GM12878 (cell line): ENCODE measurements around the gene ZFYVE21. TPM values are rescaled to one million over a fixed set of nuclear protein-coding genes. Genes with fewer than 3 reads are reported as not detected.

ENCODE experiments used
- ATAC-seq: fragments of 200-7000 bp; cut with Tn5 transposase; 3 replicates; pipeline ENCODE4 v1.9.1; 2020; ENCODE audit warnings: mild to moderate bottlenecking, moderate library complexity
- BruUV-seq: library from RNA; stranded (reverse); fragments of 400-500 nt; replicated peaks from 2 replicates; lab custom pipeline; 2021; lab: Mats Ljungman, UMichigan
- CTCF ChIA-PET: fragments of 300-600 bp; sonication (Branson Sonifier 250); formaldehyde crosslinking; extraction: SDS; loops from one replicate; lab custom pipeline; 2021; ENCODE audit warnings: inconsistent platforms; lab: Yijun Ruan, JAX
- POLR2A ChIA-PET: fragments of 350-600 bp; formaldehyde crosslinking; extraction: SDS; loops from one replicate; lab custom pipeline; 2021; ENCODE audit warnings: inconsistent platforms; lab: Charles Lee
- RAD21 ChIA-PET: fragments of 300-600 bp; sonication (Branson Sonifier 250); formaldehyde crosslinking; loops from one replicate; lab custom pipeline; 2023; ENCODE audit warnings: antibody characterized with exemption; ENCODE audit not compliant: unreplicated experiment; lab: Charles Lee
- SMC1A ChIA-PET: fragments of 300-600 bp; sonication (Branson Sonifier 250); formaldehyde crosslinking; loops from one replicate; lab custom pipeline; 2023; ENCODE audit not compliant: unreplicated experiment, uncharacterized antibody; lab: Charles Lee
- DNase-seq: peaks from one replicate; pipeline ENCODE4 v3.0.0-alpha.2; 2011; ENCODE audit warnings: low read depth, low spot score
- FAIRE-seq: peaks from 3 replicates; lab custom pipeline; 2011; peaks lifted over from hg19 to GRCh38; lab: Jason Lieb, UNC
- H2AFZ ChIP-seq: 2 replicates; pipeline ENCODE4 v1.6.0; 2011; ENCODE audit warnings: low read depth, low read length, control low read depth; ENCODE audit not compliant: control insufficient read depth
- H3K27ac ChIP-seq: 2 replicates; pipeline ENCODE4 v1.5.1; 2011; ENCODE audit warnings: control low read depth; ENCODE audit not compliant: control insufficient read depth, insufficient read depth
- H3K27me3 ChIP-seq, 2 experiments: replicated peaks in 1 of 2; 2 replicates each; pipeline versions ENCODE4 v1.6.0 to v1.6.1; 2011; ENCODE audit warnings: low read length in 1 of 2; ENCODE audit not compliant: control insufficient read depth in 2 of 2, insufficient read depth in 2 of 2
- H3K36me3 ChIP-seq, 2 experiments: 2 replicates each; pipeline ENCODE4 v1.5.1; 2011; ENCODE audit warnings: low read length in 1 of 2; ENCODE audit not compliant: control insufficient read depth in 2 of 2, insufficient read depth in 2 of 2
- H3K4me1 ChIP-seq: 2 replicates; pipeline ENCODE4 v1.6.1; 2011; ENCODE audit warnings: mild to moderate bottlenecking, low read length, moderate library complexity, mixed read lengths; ENCODE audit not compliant: control insufficient read depth, insufficient read depth
- H3K4me2 ChIP-seq: 2 replicates; pipeline ENCODE4 v1.6.0; 2011; ENCODE audit warnings: control low read depth; ENCODE audit not compliant: control insufficient read depth, insufficient read depth
- H3K4me3 ChIP-seq: fragments of 200-600 bp; sonication (generic); 2 replicates; pipeline ENCODE4 v1.5.1; 2016
- H3K79me2 ChIP-seq: 2 replicates; pipeline ENCODE4 v1.6.0; 2011; ENCODE audit warnings: low read length; ENCODE audit not compliant: control insufficient read depth, insufficient read depth
- H3K9ac ChIP-seq: 2 replicates; pipeline ENCODE4 v1.8.0; 2011; ENCODE audit warnings: low read length, control low read depth, mixed read lengths; ENCODE audit not compliant: control insufficient read depth, insufficient read depth
- H3K9me3 ChIP-seq: replicated peaks from 3 replicates; pipeline ENCODE4 v1.5.1; 2011; ENCODE audit warnings: mild to moderate bottlenecking, low read length; ENCODE audit not compliant: control insufficient read depth, insufficient read depth
- H4K20me1 ChIP-seq: 2 replicates; pipeline ENCODE4 v1.6.0; 2011; ENCODE audit not compliant: control insufficient read depth, insufficient read depth
- CREB1 ChIP-seq: IDR thresholded peaks from 2 replicates; pipeline ENCODE4 v1.6.1; 2012; ENCODE audit warnings: low read depth, mild to moderate bottlenecking, inconsistent platforms
- ETV6 ChIP-seq, 2 experiments: fragments of 450-650 bp in 1 of 2; IDR thresholded peaks in 1 of 2; conservative IDR thresholded peaks in 1 of 2; 2 replicates each; pipeline ENCODE4 v1.6.1; 2014; ENCODE audit warnings: antibody characterized with exemption in 1 of 2, borderline replicate concordance in 1 of 2, low read depth in 1 of 2, mild to moderate bottlenecking in 1 of 2, moderate library complexity in 1 of 2
- POLR2A ChIP-seq: IDR thresholded peaks from 2 replicates; pipeline ENCODE4 v1.6.1; 2011; ENCODE audit warnings: low read depth, mild to moderate bottlenecking, low read length
- POLR2AphosphoS5 ChIP-seq: IDR thresholded peaks from 2 replicates; pipeline ENCODE4 v1.6.1; 2011; ENCODE audit warnings: mild to moderate bottlenecking, low read length, inconsistent platforms
- ZBTB4 ChIP-seq: fragments of 450-650 bp; formaldehyde crosslinking; IDR thresholded peaks from 2 replicates; pipeline ENCODE4 v1.4.0; 2022; ENCODE audit warnings: mild to moderate bottlenecking, moderate library complexity
- WGBS: methylation state at CpG from one replicate; pipeline ENCODE4 v1.1.6; 2016; ENCODE audit warnings: low lambda C conversion rate; ENCODE audit not compliant: insufficient replicate concordance, insufficient coverage; ENCODE audit errors: missing lambda C conversion rate; 5-methylcytosine and 5-hydroxymethylcytosine counted together
- in situ Hi-C: fragments of 300-500 bp; cut with MboI; formaldehyde crosslinking; loops from 9 replicates; pipeline ENCODE4 v1.14.3; 2018; ENCODE audit warnings: mixed read lengths
- intact Hi-C: fragments of 100-400 bp; cut with micrococcal nuclease; formaldehyde crosslinking; loops from one replicate; pipeline ENCODE4 v1.14.2; 2022; ENCODE audit not compliant: unreplicated experiment
- polyA plus RNA-seq, 11 experiments: library from polyadenylated mRNA; depleted of rRNA in 4 of 11; unstranded in 6 of 11; stranded (reverse) in 5 of 11; fragments of >200 nt; fragmentation: Nextera tagmentation in 4 of 11; fragmentation: Illumina TruSeq in 1 of 11; extraction: Ambion mirVana in 4 of 11; extraction: Trizol in 1 of 11; gene quantifications; 1 replicate in 1 of 11; 2 replicates in 10 of 11; pipeline versions ENCODE4 v1.2.1 to v1.2.3, GENCODE V29; 2011 to 2016; ENCODE audit warnings: inconsistent platforms in 2 of 11, missing spikeins in 2 of 11, low read depth in 1 of 11
- total RNA-seq, 4 experiments: library from RNA; depleted of rRNA in 3 of 4; stranded (reverse); fragments of >200 nt in 3 of 4; fragmentation: Illumina TruSeq in 1 of 4; extraction: Trizol in 1 of 4; gene quantifications; 2 replicates each; pipeline versions ENCODE4 v1.2.1 to v1.2.3, GENCODE V29; 2013 to 2021

The ZFYVE21 gene
- total and polyA plus RNA-seq, 10 of the 15 experiments (the other 5 are each of a cell fraction or from before 2014, with no cell fraction given) = 0.79 to 21.7 (median 13.8) TPM

GRCh38 chr14:103699261-103699661 lies 16.3 kb upstream of the ZFYVE21 start:
- no peak for FAIRE-seq
- no TSS peak for BruUV-seq
- WGBS = 87% methylated on average over 17 of the region's 17 CpGs
- ChIA-PET POLR2A (no interaction called here), CTCF (no interaction called here), SMC1A (interaction anchor here (0.6 to 0.9 kb wide), 3 partner anchors 106 to 1422 kb away, joined by 3 read pairs; no protein-coding TSS in a partner anchor), RAD21 (no interaction called here)
- no peak overlapping the region for H3K4me2 ChIP-seq
- DNase-seq = no peak
- no peaks in the 10 kb centered on the region for H3K27me3 ChIP-seq
- TF ChIP-seq POLR2AphosphoS5 = no peak
- TF ChIP-seq POLR2A = 0 out of 2 replicates have a peak, but pooled peaks have one; percentile 6
- no peak for TF ChIP-seq ETV6 (conservative IDR thresholded peaks at IDR 0.05 in 1 of 2, IDR thresholded peaks at IDR 0.05 in 1 of 2; ENCODE audit: borderline replicate concordance in 1 of 2, low read depth in 1 of 2)
- no peak for TF ChIP-seq ZBTB4 (CRISPR knock-in tag)
- no peak for TF ChIP-seq CREB1
- no peak overlapping the region for H2AFZ ChIP-seq
- no peak overlapping the region for H3K4me3 ChIP-seq
- H3K79me2 ChIP-seq = no peaks in the 10 kb centered on the region
- in situ Hi-C loops (no loop called here), intact Hi-C loops (no loop called here)
- H4K20me1 ChIP-seq = no peaks in the 10 kb centered on the region
- no peak overlapping the region for H3K9ac ChIP-seq
- no peaks in the 10 kb centered on the region; the same call in 1 of the 2 replicates for H3K4me1 ChIP-seq
- no peak overlapping the region for H3K27ac ChIP-seq
- no peak for ATAC-seq
- H3K9me3 ChIP-seq = no peaks in the 10 kb centered on the region
- H3K36me3 ChIP-seq = peaks cover 3 to 37% of the 10 kb centered on the region in 2 experiments; a peak in 3 of 4 replicates
